ENCODE data around the gene SMS.

- TF ChIP-seq CTCF (conservative IDR thresholded peaks at IDR 0.05 in 1 of 2, IDR thresholded peaks at IDR 0.05 in 1 of 2; ENCODE audit: low read depth in 1 of 2, low read length in 2 of 2) (no peak), EZH2 (IDR thresholded peaks at IDR 0.05; ENCODE audit: low read length, missing control alignments) (no peak)
Observed at GRCh38 chrX:21978346-21978745, 37.8 kb downstream of the SMS start.
